GM23248 (cell line): Measurements from ENCODE around the gene ABHD4. TPM values are rescaled to one million over a fixed set of nuclear protein-coding genes. Genes with fewer than 3 reads are reported as not detected.
"Not testable (repeated sequence)": the region's sequence is repeated elsewhere in the genome, so short reads cannot be mapped to it uniquely, and the experiment has no call there.

Source experiments
- DNase-seq: peaks from one replicate; pipeline ENCODE4 v3.0.0-alpha.2; 2015
- H2AFZ ChIP-seq: fragments of 200-600 bp; sonication (generic); 2 replicates; pipeline ENCODE4 v1.6.1; 2016; ENCODE audit warnings: antibody characterized with exemption
- H3F3A ChIP-seq: fragments of 200-600 bp; sonication (generic); 2 replicates; pipeline ENCODE4 v1.6.1; 2016; ENCODE audit warnings: mild to moderate bottlenecking, antibody characterized with exemption, mixed run types; ENCODE audit not compliant: insufficient read depth
- H3K27ac ChIP-seq: fragments of 200-600 bp; sonication (generic); 2 replicates; pipeline ENCODE4 v1.5.1; 2016; ENCODE audit warnings: mild to moderate bottlenecking
- H3K27me3 ChIP-seq: fragments of 200-600 bp; sonication (generic); replicated peaks from 2 replicates; pipeline ENCODE4 v1.6.1; 2016; ENCODE audit warnings: mild to moderate bottlenecking; ENCODE audit not compliant: insufficient read depth
- H3K36me3 ChIP-seq: fragments of 200-600 bp; sonication (generic); 2 replicates; pipeline ENCODE4 v1.6.1; 2016; ENCODE audit warnings: low read depth, mild to moderate bottlenecking
- H3K4me1 ChIP-seq: fragments of 200-600 bp; sonication (generic); 2 replicates; pipeline ENCODE4 v1.6.1; 2016; ENCODE audit warnings: mild to moderate bottlenecking; ENCODE audit not compliant: insufficient read depth
- H3K4me2 ChIP-seq: fragments of 200-600 bp; sonication (generic); one replicate; pipeline ENCODE4 v1.6.1; 2016; ENCODE audit warnings: mild to moderate bottlenecking; ENCODE audit not compliant: unreplicated experiment
- H3K4me3 ChIP-seq: fragments of 200-600 bp; sonication (generic); 2 replicates; pipeline ENCODE4 v1.5.1; 2016; ENCODE audit warnings: mild to moderate bottlenecking
- H3K79me2 ChIP-seq: fragments of 200-600 bp; sonication (generic); 2 replicates; pipeline ENCODE4 v1.6.1; 2016; ENCODE audit warnings: mild to moderate bottlenecking; ENCODE audit not compliant: insufficient read depth
- H3K9ac ChIP-seq: fragments of 200-600 bp; sonication (generic); 2 replicates; pipeline ENCODE4 v1.6.1; 2016; ENCODE audit warnings: mild to moderate bottlenecking
- H3K9me2 ChIP-seq: fragments of 200-600 bp; sonication (generic); 2 replicates; pipeline ENCODE4 v1.6.1; 2016; ENCODE audit warnings: mixed run types, mild to moderate bottlenecking, moderate library complexity; ENCODE audit not compliant: insufficient read depth
- H3K9me3 ChIP-seq: fragments of 200-600 bp; sonication (generic); one replicate; pipeline ENCODE4 v1.6.1; 2017; ENCODE audit warnings: low read depth
- H4K20me1 ChIP-seq: fragments of 200-600 bp; sonication (generic); 2 replicates; pipeline ENCODE4 v1.6.0; 2016; ENCODE audit not compliant: insufficient read depth
- EZH2 ChIP-seq: fragments of 200-600 bp; sonication (generic); IDR thresholded peaks from 2 replicates; pipeline ENCODE4 v1.6.1; 2018; ENCODE audit warnings: antibody characterized with exemption, mild to moderate bottlenecking; ENCODE audit not compliant: insufficient read depth, poor library complexity, severe bottlenecking
- EZH2phosphoT487 ChIP-seq: fragments of 200-600 bp; sonication (generic); IDR thresholded peaks from 2 replicates; pipeline ENCODE4 v1.6.1; 2018; ENCODE audit warnings: antibody characterized with exemption, moderate library complexity, mild to moderate bottlenecking, low read depth; ENCODE audit not compliant: insufficient read depth
- WGBS, 2 experiments: methylation state at CpG; one replicate each; pipeline ENCODE4 v1.1.6; 2015 to 2017; ENCODE audit warnings: low lambda C conversion rate in 2 of 2, low coverage in 1 of 2; ENCODE audit errors: missing lambda C conversion rate in 2 of 2; 5-methylcytosine and 5-hydroxymethylcytosine counted together
- in situ Hi-C: fragments of 300-500 bp; cut with MboI; formaldehyde crosslinking; loops from 2 replicates; pipeline ENCODE4 v1.15.0; 2020
- polyA plus RNA-seq: library from polyadenylated mRNA; unstranded; fragments of >200 nt; fragmentation: Nextera tagmentation; extraction: Ambion mirVana; gene quantifications from 2 replicates; pipeline ENCODE4 v1.2.1, GENCODE V29; 2016
- total RNA-seq: library from RNA; depleted of rRNA; stranded (reverse); fragments of >200 nt; shearing (Covaris generic); gene quantifications from 2 replicates; pipeline ENCODE4 v1.2.3, GENCODE V29; 2014

Gene ABHD4
- total and polyA plus RNA-seq, 2 experiments from 2014 or later: 16.8 to 26.5 TPM

DNA sequence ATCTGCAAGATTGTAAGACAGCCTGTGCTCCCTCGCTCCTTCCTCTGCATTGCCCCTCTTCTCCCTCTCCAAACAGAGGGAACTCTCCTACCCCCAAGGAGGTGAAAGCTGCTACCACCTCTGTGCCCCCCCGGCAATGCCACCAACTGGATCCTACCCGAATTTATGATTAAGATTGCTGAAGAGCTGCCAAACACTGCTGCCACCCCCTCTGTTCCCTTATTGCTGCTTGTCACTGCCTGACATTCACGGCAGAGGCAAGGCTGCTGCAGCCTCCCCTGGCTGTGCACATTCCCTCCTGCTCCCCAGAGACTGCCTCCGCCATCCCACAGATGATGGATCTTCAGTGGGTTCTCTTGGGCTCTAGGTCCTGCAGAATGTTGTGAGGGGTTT, 46.5 kb upstream of the ABHD4 start:
- no peak for TF ChIP-seq EZH2
- TF ChIP-seq EZH2phosphoT487: no peak
- Histone ChIP-seq H3K9me3 (no peaks in the 10 kb centered on the region), H3K9me2 (no peaks in the 10 kb centered on the region), H3K79me2 (no peaks in the 10 kb centered on the region), H3K4me2 (no peak overlapping the region), H2AFZ (no peak overlapping the region), H3K36me3 (no peaks in the 10 kb centered on the region), H3F3A (peaks cover 4% of the 10 kb centered on the region; the same call in 1 of the 2 replicates), H4K20me1 (no peaks in the 10 kb centered on the region), H3K27ac (no peak overlapping the region), H3K9ac (no peak overlapping the region), H3K4me3 (no peak overlapping the region), H3K27me3 (no peaks in the 10 kb centered on the region), H3K4me1 (peaks cover 26% of the 10 kb centered on the region)
- no peak for DNase-seq
- in situ Hi-C loops: no loop called here
- 47 to 52% methylated on average over 5 of the region's 5 CpGs for WGBS, 2 experiments

DNA sequence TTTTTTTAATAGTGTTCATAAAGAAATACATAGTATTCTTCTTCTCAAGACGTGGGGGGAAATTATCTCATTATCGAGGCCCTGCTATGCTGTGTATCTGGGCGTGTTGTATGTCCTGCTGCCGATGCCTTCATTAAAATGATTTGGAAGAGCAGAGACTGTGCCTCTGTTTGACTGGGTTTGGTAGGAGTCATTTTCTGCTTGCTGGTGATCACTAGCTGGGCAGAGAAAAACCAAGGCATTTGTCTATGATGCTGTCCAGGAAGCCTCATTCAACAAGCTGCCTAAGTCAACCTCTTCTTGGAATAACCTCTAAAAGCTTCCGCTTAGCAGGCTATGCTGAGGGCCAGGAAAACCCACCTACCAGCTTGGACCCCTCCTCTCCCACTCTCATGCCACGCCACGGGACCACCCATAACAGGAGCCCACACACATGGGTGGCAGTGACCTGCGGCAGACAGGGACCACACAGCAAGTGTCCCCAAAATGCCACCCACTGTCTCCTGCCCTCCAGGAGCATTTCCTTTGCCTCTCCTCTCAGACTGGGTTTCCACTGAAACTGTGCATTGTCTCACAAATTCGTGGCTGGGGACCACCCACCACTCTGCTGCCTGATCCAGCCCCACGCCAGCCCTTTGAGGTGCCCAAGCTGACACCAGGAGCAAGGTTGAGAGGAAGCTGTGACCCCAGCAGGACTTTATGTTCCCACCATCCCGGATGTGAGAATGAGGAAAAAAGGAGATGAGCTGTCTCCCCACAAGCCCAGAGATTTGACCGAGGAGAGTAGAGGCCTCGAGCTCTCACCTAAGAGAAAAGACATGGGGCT, 45.9 kb upstream of the ABHD4 start:
- Histone ChIP-seq H3K4me3 (no peak overlapping the region), H2AFZ (no peak overlapping the region), H3K9me3 (no peaks in the 10 kb centered on the region), H3K27me3 (no peaks in the 10 kb centered on the region), H3K4me1 (peaks cover 21% of the 10 kb centered on the region), H3K4me2 (no peak overlapping the region), H4K20me1 (no peaks in the 10 kb centered on the region), H3K9me2 (no peaks in the 10 kb centered on the region), H3F3A (no peaks in the 10 kb centered on the region), H3K36me3 (no peaks in the 10 kb centered on the region), H3K9ac (no peak overlapping the region), H3K79me2 (no peaks in the 10 kb centered on the region), H3K27ac (no peak overlapping the region)
- no peak for DNase-seq
- TF ChIP-seq EZH2: no peak
- TF ChIP-seq EZH2phosphoT487: no peak
- in situ Hi-C loops: no loop called here
- 68 to 76% methylated on average over 12 to 13 of the region's 13 CpGs for WGBS, 2 experiments

DNA sequence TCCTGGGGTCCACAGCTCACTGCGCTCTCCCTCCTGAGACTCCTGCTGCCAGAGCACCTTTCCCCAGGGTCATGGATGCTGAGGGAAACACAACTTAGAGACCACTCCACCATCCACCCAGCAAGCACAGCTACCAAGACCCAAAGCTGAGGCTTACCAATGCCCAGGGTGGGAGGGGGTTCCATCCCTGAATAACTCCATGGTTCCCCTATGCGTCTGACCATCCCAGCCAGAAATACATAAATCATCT, 45.3 kb upstream of the ABHD4 start:
- TF ChIP-seq EZH2 (no peak), EZH2phosphoT487 (no peak)
- Histone ChIP-seq H3F3A (no peaks in the 10 kb centered on the region), H3K27me3 (no peaks in the 10 kb centered on the region), H3K4me1 (peaks cover 18% of the 10 kb centered on the region), H3K36me3 (no peaks in the 10 kb centered on the region), H3K9ac (no peak overlapping the region), H3K9me3 (no peaks in the 10 kb centered on the region), H3K4me2 (no peak overlapping the region), H2AFZ (no peak overlapping the region), H4K20me1 (no peaks in the 10 kb centered on the region), H3K79me2 (no peaks in the 10 kb centered on the region), H3K27ac (no peak overlapping the region), H3K9me2 (no peaks in the 10 kb centered on the region), H3K4me3 (no peak overlapping the region)
- 100% methylated on average over 2 of the region's 2 CpGs for WGBS, 2 experiments
- in situ Hi-C loops: no loop called here
- DNase-seq: no peak

DNA sequence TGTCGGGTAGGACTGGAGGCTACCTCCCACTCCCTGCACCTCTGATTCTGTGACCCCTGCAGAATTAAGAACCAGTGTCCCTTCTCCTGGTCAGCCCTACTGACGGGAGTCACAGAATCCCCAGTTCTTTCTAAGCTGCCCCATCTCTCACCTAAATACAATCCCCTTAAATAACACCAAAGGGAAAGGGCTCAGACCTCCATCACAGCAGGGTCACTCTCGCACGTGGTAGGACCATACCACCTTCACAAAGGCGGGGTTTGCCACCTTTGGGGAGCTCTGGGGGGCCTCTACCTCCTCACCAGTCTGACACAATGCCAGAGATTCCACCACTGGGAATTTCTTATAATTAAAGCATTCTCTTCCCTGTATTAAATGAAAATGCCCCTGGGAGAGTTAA, 44.7 kb upstream of the ABHD4 start:
- H3K9me2 ChIP-seq: no peaks in the 10 kb centered on the region
- no peaks in the 10 kb centered on the region for H4K20me1 ChIP-seq
- no peak for TF ChIP-seq EZH2phosphoT487
- TF ChIP-seq EZH2: no peak
- 90 to 93% methylated on average over 5 of the region's 5 CpGs for WGBS, 2 experiments
- no peak overlapping the region for H3K4me3 ChIP-seq
- no peaks in the 10 kb centered on the region for H3F3A ChIP-seq
- in situ Hi-C loops: no loop called here
- H3K79me2 ChIP-seq: no peaks in the 10 kb centered on the region
- no peak overlapping the region for H3K4me2 ChIP-seq
- no peaks in the 10 kb centered on the region for H3K27me3 ChIP-seq
- no peak overlapping the region for H3K27ac ChIP-seq
- DNase-seq: no peak
- peaks cover 18% of the 10 kb centered on the region for H3K4me1 ChIP-seq
- no peak overlapping the region for H3K9ac ChIP-seq
- H2AFZ ChIP-seq: no peak overlapping the region
- no peaks in the 10 kb centered on the region for H3K36me3 ChIP-seq
- no peaks in the 10 kb centered on the region for H3K9me3 ChIP-seq

DNA sequence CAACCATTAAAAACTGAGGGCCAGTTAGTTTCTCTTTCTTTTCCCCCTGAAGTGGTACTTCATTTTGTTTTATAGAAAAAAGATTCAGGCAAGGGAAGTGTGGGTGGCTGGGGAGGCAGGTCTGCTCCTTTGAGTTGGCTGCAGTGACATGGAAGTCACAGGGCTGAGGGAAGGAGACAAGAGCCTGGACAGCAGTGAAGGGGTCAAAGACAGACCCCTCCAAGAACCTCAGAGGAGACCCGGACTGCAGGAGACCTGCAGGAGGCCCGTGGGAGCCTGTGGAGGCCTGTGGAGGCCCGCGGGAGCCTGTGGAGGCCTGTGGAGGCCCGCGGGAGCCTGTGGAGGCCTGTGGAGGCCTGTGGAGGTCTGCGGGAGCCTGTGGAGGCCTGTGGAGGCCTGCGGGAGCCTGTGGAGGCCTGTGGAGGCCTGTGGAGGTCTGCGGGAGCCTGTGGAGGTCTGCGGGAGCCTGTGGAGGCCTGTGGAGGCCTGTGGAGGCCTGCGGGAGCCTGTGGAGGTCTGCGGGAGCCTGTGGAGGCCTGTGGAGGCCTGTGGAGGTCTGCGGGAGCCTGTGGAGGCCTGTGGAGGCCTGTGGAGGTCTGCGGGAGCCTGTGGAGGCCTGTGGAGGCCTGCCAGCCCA, 44.1 kb upstream of the ABHD4 start:
- H3K27ac ChIP-seq, H3K9ac ChIP-seq, DNase-seq, H3K36me3 ChIP-seq, H3K27me3 ChIP-seq, H4K20me1 ChIP-seq, H3K9me2 ChIP-seq, H3K9me3 ChIP-seq, H3K4me3 ChIP-seq, H3K4me2 ChIP-seq, H3F3A ChIP-seq, in situ Hi-C loops, H3K79me2 ChIP-seq, H2AFZ ChIP-seq: not testable (repeated sequence)
- peaks cover 18% of the 10 kb centered on the region for H3K4me1 ChIP-seq
- WGBS, 2 experiments: 70 to 72% methylated on average over 5 to 9 of the region's 14 CpGs
